IPS DF 4.7 (cell line): Measurements from ENCODE around the gene RSAD1.
"Not testable (repeated sequence)": the region's sequence is repeated elsewhere in the genome, so short reads cannot be mapped to it uniquely, and the experiment has no call there.

ENCODE experiments used
- DNase-seq: peaks from one replicate; pipeline ENCODE4 v3.0.0-alpha.2; 2013; ENCODE audit warnings: low spot score; ENCODE audit errors: extremely low read depth

The RSAD1 gene

GRCh38 chr17:50472286-50472685 lies 6.4 kb upstream of the RSAD1 start:
- DNase-seq = no peak

DNA sequence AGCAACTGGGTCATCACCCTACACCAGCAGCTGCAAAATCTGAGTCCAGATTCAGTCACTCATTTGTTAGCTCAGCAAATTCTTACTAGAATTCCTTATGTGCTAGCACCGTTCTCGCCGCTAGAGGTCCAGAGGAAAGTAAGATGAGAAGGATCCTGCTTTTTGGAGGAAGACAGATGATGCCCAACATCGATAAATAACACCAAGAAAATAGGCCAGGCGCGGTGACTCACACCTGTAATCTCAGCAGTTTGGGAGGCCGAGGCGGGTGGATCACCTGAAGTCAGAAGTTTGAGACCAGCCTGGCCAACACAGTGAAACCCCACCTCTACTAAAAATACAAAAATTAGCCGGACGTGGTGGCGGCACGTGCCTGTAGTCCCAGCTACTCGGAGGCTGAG lies 5.9 kb upstream of the RSAD1 start:
- DNase-seq = not testable (repeated sequence)

DNA sequence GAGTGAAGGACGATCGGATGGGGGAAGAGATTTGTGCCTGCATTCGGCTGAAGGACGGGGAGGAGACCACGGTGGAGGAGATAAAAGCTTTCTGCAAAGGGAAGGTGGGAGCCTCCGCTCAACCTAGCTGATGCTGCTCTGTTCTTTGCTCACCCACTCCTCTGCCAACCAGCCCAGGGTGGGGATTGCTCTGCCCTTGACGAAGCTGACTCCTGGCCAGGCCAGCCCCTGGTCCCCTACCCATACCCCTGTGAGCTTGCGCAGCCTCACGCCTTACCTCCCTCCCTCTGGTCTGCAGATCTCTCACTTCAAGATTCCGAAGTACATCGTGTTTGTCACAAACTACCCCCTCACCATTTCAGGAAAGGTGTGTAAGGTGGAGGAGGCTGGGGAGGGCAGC lies 4.8 kb upstream of the RSAD1 start:
- no peak for DNase-seq

DNA sequence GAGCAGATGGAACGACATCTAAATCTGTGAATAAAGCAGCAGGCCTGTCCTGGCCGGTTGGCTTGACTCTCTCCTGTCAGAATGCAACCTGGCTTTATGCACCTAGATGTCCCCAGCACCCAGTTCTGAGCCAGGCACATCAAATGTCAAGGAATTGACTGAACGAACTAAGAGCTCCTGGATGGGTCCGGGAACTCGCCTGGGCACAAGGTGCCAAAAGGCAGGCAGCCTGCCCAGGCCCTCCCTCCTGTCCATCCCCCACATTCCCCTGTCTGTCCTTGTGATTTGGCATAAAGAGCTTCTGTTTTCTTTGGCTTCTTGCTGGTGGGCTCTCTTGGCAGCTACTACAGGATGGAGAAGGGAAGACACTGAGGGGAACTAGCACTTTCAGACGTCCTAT lies 4.1 kb upstream of the RSAD1 start:
- DNase-seq = no peak

DNA sequence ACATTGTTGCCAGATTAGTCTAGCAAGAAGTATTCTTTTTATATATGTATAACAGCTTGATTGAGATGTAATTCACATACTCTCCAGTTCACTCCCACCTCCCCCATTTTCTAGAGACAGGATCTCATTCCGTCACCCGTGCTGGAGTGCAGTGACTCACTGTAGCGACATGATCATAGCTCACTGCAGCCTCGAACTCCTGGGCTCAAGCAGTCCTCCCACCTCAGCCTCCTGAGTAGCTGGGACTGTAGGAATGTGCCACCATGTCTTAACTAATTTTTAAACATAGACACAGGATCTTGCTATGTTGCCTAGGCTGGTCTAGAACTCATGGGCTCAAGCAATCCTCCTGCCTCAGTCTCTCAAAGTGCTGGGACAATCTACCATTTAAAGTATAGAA lies 3.3 kb upstream of the RSAD1 start:
- DNase-seq = no peak

GRCh38 chr17:50475775-50476544 lies 2.7 kb upstream of the RSAD1 start:
- DNase-seq = not testable (repeated sequence)

DNA sequence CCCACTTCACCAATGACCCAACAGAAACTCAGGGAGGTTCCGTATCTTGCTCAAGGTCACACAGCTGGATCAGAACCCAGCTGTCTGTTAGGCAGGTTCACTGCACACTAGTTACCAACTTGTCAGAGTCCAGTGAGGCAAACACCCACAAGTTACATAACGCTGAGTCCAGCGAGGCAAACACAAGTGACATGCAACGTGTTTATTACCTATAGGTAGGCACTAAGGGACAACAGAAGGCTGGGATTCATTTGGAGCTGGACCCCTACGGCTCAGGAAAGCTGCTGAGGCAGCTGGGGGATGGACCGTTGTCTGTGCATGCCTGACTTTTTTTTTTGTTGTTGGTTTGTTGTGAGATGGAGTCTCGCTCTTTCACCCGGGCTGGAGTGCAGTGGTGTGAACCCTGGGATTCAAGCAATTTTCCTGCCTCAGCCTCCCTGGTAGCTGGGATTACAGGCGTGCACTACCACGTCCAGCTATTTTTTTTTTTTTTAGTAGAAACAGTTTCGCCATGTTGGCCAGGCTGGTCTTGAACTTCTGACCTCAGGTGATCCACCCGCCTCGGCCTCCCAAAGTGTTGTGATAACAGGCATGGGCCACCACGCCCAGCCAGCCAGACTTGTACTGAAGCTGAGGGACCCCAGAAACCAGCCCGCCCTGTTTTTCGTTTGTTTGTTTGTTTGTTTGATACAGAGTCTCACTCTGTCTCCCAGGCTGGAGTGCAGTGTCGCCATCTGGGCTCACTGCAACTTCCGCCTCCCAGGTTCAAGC lies 1.9 kb upstream of the RSAD1 start:
- DNase-seq = no peak

GRCh38 chr17:50477976-50478375 lies 684 bp upstream of the RSAD1 start:
- DNase-seq = no peak

GRCh38 chr17:50479522-50480141 lies 972 bp downstream of the RSAD1 start:
- peak; percentile 72 for DNase-seq

GRCh38 chr17:50480142-50480764 lies 1.6 kb downstream of the RSAD1 start:
- no peak for DNase-seq

- DNase-seq = no peak
Measured at GRCh38 chr17:50480854-50481490, 2.3 kb downstream of the RSAD1 start.

GRCh38 chr17:50481648-50482047 lies 3.0 kb downstream of the RSAD1 start:
- no peak for DNase-seq

- no peak for DNase-seq
Measured at GRCh38 chr17:50482110-50482509, 3.5 kb downstream of the RSAD1 start.

GRCh38 chr17:50482516-50482915 lies 3.9 kb downstream of the RSAD1 start:
- DNase-seq = peak; percentile 76

DNA sequence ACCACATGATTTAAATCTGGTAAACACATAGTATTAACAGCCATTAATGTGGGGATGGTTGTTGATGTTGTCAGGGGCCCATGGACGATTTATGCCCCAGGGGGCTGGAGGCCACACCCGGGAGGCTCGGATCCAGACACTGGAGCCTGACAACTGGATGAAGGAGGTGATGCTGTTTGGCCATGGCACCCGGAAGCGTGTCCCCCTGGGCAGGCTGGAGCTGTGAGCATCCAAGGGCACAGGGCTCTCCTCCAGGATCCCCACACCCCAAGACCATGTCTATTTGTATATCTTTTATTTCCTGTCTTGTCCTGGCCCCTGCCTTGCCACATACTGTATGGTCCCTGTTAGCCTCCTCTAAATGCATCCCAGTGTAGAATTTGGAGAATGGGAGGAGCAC lies 4.6 kb downstream of the RSAD1 start:
- no peak for DNase-seq

DNA sequence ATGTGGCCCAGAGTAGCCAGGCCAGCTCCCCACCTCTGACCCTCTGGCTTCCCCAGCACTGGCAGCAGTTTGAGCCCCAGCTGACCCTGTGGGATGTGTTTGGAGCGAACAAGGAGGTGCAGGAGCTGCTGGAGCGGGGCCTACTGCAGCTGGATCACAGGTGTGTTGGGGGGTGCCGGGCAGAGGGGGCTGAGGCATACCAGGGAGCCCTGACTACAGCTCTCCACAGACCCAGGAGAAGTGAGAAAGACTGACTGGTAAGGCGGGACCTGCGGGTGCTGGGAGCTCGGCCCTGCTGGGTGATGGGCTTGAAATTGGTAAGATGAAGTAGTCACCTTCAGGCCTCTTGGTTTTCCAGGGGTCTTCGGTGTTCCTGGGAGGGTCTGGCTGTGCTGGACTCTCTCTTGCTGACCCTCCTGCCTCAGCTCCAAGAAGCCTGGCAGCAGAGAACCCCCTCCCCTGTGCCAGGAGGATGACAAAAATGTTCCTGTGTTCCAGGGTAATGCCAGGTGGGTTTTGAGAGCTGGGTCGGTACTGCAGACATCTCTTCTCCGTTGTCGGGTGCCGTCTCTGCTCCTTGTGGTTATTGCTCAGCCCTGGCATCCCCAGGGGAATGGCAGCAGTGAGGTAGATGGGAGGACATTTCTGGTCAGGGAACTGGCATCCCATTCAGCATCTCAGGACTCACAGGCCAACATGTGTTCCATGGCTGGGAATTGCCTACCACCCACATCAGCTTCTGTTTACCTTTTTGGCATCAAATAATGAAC lies 5.9 kb downstream of the RSAD1 start:
- no peak for DNase-seq

- DNase-seq = no peak
Measured at GRCh38 chr17:50487213-50488096, 8.8 kb downstream of the RSAD1 start.

- DNase-seq = no peak
Measured at GRCh38 chr17:50488880-50489279, 10.2 kb downstream of the RSAD1 start.

- no peak for DNase-seq
Measured at GRCh38 chr17:50491505-50491904, 12.8 kb downstream of the RSAD1 start.

DNA sequence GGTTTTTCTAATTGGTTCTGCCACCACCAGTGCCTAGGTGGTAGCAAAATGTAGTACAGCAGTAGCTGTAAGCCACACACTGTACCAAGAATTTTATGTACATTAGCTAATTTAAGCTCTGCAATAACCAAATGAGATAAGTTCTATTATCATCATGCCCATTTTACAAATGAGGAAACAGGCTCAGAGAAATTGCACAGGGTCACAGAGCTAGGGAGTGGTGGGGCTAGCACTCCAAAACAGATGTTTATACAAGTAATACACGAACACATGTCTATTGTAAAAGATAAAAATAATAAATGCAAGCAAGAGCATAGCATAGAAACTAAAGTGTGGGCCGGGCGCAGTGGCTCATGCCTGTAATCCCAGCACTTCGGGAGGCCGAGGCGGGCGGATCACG lies 13.6 kb downstream of the RSAD1 start:
- DNase-seq = no peak
